Spleen (tissue), 11 donors: ENCODE results near the gene QRFP. TPM values are rescaled to one million over a fixed set of nuclear protein-coding genes. Genes with fewer than 3 reads are reported as not detected.

Experiments
- DNase-seq: peaks from one replicate; pipeline ENCODE4 v3.0.0-alpha.2; 2020
- H3K27ac ChIP-seq, 8 donors: fragments of 200-600 bp; sonication (generic) in 7 of 8; 1 replicate in 4 of 8; 2 replicates in 4 of 8; pipeline versions ENCODE4 v1.5.0 to v1.8.0; 2016 to 2021; ENCODE audit warnings: inconsistent platforms in 4 of 8, mild to moderate bottlenecking in 4 of 8, moderate library complexity in 1 of 8
- H3K27me3 ChIP-seq, 7 donors: fragments of 200-600 bp; sonication (generic) in 6 of 7; replicated peaks in 1 of 7; 1 replicate in 4 of 7; 2 replicates in 3 of 7; pipeline versions ENCODE4 v1.5.0 to v1.8.0; 2016 to 2021; ENCODE audit warnings: inconsistent platforms in 3 of 7, mild to moderate bottlenecking in 1 of 7
- H3K36me3 ChIP-seq, 6 donors: fragments of 200-600 bp; sonication (generic) in 5 of 6; 1 replicate in 4 of 6; 2 replicates in 2 of 6; pipeline versions ENCODE4 v1.5.0 to v1.8.0; 2016 to 2021; ENCODE audit warnings: inconsistent platforms in 2 of 6
- H3K4me1 ChIP-seq, 6 donors: fragments of 200-600 bp; sonication (generic) in 5 of 6; 1 replicate in 3 of 6; 2 replicates in 3 of 6; pipeline versions ENCODE4 v1.5.0 to v1.8.0; 2016 to 2021; ENCODE audit warnings: inconsistent platforms in 3 of 6
- H3K4me3 ChIP-seq, 8 donors: fragments of 200-600 bp; sonication (generic) in 7 of 8; 1 replicate in 4 of 8; 2 replicates in 4 of 8; pipeline versions ENCODE4 v1.5.0 to v1.8.0; 2016 to 2021; ENCODE audit warnings: inconsistent platforms in 4 of 8, mild to moderate bottlenecking in 4 of 8, moderate library complexity in 2 of 8
- H3K9me3 ChIP-seq, 8 donors: fragments of 200-600 bp; sonication (generic) in 7 of 8; 1 replicate in 4 of 8; 2 replicates in 4 of 8; pipeline versions ENCODE4 v1.5.0 to v1.8.0; 2016 to 2021; ENCODE audit warnings: inconsistent platforms in 4 of 8
- POLR2A ChIP-seq, 3 donors: fragments of 450-650 bp; IDR thresholded peaks; one replicate each; pipeline ENCODE4 v1.5.1; 2017; ENCODE audit warnings: antibody characterized with exemption in 3 of 3, mild to moderate bottlenecking in 1 of 3
- POLR2AphosphoS5 ChIP-seq, 3 donors: sonication (generic); formaldehyde crosslinking; IDR thresholded peaks; one replicate each; pipeline ENCODE4 v1.5.1; 2017; ENCODE audit warnings: antibody characterized with exemption in 3 of 3
- WGBS, 5 donors: extraction: QIAGEN DNeasy Blood & Tissue Kit in 3 of 5; methylation state at CpG; one replicate each; pipeline versions ENCODE4 v1.1.5 to v1.1.7; 2013 to 2018; 5-methylcytosine and 5-hydroxymethylcytosine counted together
- intact Hi-C: fragments of 100-400 bp; cut with DNase I; formaldehyde crosslinking; loops from one replicate; pipeline ENCODE4 v1.15.0; 2023; ENCODE audit warnings: low total_unique reads
- polyA plus RNA-seq, 3 donors: library from polyadenylated mRNA; stranded (reverse); fragments of 200-250 nt; gene quantifications; one replicate each; pipeline ENCODE4 v1.2.1, GENCODE V29; 2013
- total RNA-seq, 7 donors: library from RNA; depleted of rRNA in 3 of 7; stranded (reverse); fragments of >200 nt in 3 of 7; fragmentation: NEBNext Ultra II Directional in 4 of 7; extraction: Animal tissue kit (Norgen Biotek cat#: 25700) in 4 of 7; gene quantifications; one replicate each; pipeline versions ENCODE4 v1.1.0 to v1.2.1, GENCODE V29; 2016 to 2021
- TF ChIP-seq, protein P1 (sequence below), 11 experiments: fragments of 200-600 bp in 7 of 11; fragments of 450-650 bp in 4 of 11; sonication (generic) in 4 of 11; IDR thresholded peaks in 8 of 11; conservative IDR thresholded peaks in 3 of 11; 1 replicate in 7 of 11; 2 replicates in 4 of 11; pipeline versions ENCODE4 v1.4.0 to v1.8.0; 2016 to 2021; ENCODE audit warnings: antibody characterized with exemption in 11 of 11, inconsistent platforms in 4 of 11, mild to moderate bottlenecking in 1 of 11
- donor health status: healthy with polysubstance abuse.
- donor health status: DM: no; HTN: no; CAD: no; lungs with moderate emphysema.
- donor health status: DM: no; HTN: no; CAD: no.
- donor health status: Bipolar disorder and iron deficiency.
- donor health status: healthy.
- donor health status: DM: no; HTN: no; CAD: no.
- donor health status: DM: yes; HTN: yes; CAD: no.

The QRFP gene
- total and polyA plus RNA-seq, 10 donors = 0.13 to 0.16 TPM; not detected in 8

DNA sequence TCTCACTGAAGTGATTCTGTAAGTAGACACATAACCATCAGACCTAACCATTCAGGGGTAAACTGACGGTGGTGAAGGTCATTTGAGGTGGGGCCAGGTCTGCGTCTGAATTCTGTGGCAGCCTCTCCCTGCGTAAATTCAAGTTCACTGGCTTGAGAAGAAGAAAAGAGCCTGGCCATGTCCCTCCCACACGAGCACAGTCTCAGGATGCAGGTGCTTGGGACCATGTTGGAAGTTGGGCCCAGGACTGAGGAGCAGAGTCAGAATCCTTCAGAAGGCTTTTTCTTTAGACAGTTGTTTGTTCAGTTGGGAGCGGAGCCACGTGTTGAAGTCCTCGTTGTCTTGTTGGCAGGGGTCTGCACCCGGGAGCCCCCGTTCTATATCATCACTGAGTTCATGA lies 24.1 kb downstream of the QRFP start:
- Histone ChIP-seq H3K27me3 (no peaks in the 10 kb centered on the region), H3K4me3 (no peak overlapping the region), H3K36me3 (peaks cover 6 to 87% (median 56%) of the 10 kb centered on the region in 6 donors), H3K9me3 (no peaks in the 10 kb centered on the region), H3K27ac (no peak overlapping the region), H3K4me1 (peaks cover 0 to 22% (median 9%) of the 10 kb centered on the region in 6 donors)
- intact Hi-C loops = no loop called here
- no peak for DNase-seq
- TF ChIP-seq POLR2AphosphoS5 (IDR thresholded peaks at IDR 0.05) = no peak
- TF ChIP-seq, protein P1, sequence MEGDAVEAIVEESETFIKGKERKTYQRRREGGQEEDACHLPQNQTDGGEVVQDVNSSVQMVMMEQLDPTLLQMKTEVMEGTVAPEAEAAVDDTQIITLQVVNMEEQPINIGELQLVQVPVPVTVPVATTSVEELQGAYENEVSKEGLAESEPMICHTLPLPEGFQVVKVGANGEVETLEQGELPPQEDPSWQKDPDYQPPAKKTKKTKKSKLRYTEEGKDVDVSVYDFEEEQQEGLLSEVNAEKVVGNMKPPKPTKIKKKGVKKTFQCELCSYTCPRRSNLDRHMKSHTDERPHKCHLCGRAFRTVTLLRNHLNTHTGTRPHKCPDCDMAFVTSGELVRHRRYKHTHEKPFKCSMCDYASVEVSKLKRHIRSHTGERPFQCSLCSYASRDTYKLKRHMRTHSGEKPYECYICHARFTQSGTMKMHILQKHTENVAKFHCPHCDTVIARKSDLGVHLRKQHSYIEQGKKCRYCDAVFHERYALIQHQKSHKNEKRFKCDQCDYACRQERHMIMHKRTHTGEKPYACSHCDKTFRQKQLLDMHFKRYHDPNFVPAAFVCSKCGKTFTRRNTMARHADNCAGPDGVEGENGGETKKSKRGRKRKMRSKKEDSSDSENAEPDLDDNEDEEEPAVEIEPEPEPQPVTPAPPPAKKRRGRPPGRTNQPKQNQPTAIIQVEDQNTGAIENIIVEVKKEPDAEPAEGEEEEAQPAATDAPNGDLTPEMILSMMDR (IDR thresholded peaks at IDR 0.05 in 8 of 11, conservative IDR thresholded peaks at IDR 0.05 in 3 of 11) = no peak
- TF ChIP-seq POLR2A (IDR thresholded peaks at IDR 0.05) = no peak
- WGBS, 5 donors = 87 to 98% (median 92%) methylated on average over 9 of the region's 9 CpGs

DNA sequence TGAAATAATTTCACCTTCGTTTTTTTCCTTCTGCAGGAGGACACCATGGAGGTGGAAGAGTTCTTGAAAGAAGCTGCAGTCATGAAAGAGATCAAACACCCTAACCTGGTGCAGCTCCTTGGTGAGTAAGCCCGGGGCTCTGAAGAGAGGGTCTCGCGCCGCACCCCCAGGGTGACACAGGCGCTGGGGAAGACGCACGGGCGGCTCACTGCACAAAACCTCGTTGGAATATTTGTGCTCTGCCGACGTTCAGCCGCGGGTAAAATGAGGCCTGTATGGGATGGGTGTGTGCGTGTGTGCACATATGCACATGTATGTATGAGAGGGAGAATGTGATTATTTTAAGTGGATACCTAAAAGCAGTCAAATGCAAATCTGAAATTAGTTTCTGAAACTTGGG lies 24.5 kb downstream of the QRFP start:
- DNase-seq = peak; percentile 30
- Histone ChIP-seq H3K27me3 (no peaks in the 10 kb centered on the region), H3K9me3 (no peaks in the 10 kb centered on the region), H3K36me3 (peaks cover 6 to 87% (median 53%) of the 10 kb centered on the region in 6 donors), H3K27ac (no peak overlapping the region), H3K4me1 (peaks cover 0 to 22% (median 9%) of the 10 kb centered on the region in 6 donors), H3K4me3 (no peak overlapping the region)
- 93 to 96% (median 94%) methylated on average over 15 of the region's 15 CpGs for WGBS, 5 donors
- intact Hi-C loops = no loop called here
- no peak for TF ChIP-seq POLR2A (IDR thresholded peaks at IDR 0.05)
- TF ChIP-seq POLR2AphosphoS5 (IDR thresholded peaks at IDR 0.05) = no peak
- TF ChIP-seq, protein P1 (IDR thresholded peaks at IDR 0.05 in 8 of 11, conservative IDR thresholded peaks at IDR 0.05 in 3 of 11) = no peak

DNA sequence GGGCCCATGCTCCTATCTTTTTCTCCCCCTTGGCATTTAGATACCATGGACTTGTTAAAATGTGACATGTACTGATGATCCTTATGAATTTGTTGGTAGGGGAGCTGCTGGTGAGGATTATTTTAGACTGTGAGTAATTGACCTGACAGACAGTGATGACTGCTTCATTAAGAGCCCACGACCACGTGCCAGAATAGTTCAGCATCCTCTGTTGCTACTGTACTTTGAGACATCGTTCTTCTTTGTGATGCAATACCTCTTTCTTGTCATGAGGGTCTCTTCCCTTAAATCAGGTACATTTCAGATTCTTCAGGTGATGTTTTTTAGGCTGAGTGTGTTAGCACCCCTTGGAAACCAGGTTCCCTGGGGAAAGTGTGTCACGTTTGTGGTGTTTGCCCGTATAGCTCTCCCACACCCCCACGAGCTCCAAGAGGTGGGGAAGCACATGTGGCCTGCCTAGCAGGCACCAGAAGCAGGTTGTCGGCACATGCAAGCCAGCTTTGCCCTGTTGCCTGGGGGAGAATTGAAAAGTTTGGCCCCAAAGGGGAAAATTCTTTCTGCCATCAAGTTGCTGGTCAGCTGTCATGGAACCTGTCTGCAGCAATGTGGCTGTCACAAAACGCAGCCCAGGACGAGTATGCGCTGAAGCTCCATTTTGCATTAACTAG lies 25.1 kb downstream of the QRFP start:
- Histone ChIP-seq H3K27me3 (no peaks in the 10 kb centered on the region), H3K4me3 (no peak overlapping the region), H3K9me3 (no peaks in the 10 kb centered on the region), H3K27ac (peak overlapping the region in 1 of 8 donors; percentile 14), H3K4me1 (peaks cover 0 to 22% (median 9%) of the 10 kb centered on the region in 6 donors), H3K36me3 (peaks cover 6 to 86% (median 51%) of the 10 kb centered on the region in 6 donors)
- intact Hi-C loops = no loop called here
- TF ChIP-seq, protein P1 (IDR thresholded peaks at IDR 0.05 in 8 of 11, conservative IDR thresholded peaks at IDR 0.05 in 3 of 11) = no peak
- TF ChIP-seq POLR2AphosphoS5 (IDR thresholded peaks at IDR 0.05) = no peak
- TF ChIP-seq POLR2A (IDR thresholded peaks at IDR 0.05) = no peak
- peak; percentile 29 for DNase-seq
- 79 to 84% (median 83%) methylated on average over 10 of the region's 10 CpGs for WGBS, 5 donors

DNA sequence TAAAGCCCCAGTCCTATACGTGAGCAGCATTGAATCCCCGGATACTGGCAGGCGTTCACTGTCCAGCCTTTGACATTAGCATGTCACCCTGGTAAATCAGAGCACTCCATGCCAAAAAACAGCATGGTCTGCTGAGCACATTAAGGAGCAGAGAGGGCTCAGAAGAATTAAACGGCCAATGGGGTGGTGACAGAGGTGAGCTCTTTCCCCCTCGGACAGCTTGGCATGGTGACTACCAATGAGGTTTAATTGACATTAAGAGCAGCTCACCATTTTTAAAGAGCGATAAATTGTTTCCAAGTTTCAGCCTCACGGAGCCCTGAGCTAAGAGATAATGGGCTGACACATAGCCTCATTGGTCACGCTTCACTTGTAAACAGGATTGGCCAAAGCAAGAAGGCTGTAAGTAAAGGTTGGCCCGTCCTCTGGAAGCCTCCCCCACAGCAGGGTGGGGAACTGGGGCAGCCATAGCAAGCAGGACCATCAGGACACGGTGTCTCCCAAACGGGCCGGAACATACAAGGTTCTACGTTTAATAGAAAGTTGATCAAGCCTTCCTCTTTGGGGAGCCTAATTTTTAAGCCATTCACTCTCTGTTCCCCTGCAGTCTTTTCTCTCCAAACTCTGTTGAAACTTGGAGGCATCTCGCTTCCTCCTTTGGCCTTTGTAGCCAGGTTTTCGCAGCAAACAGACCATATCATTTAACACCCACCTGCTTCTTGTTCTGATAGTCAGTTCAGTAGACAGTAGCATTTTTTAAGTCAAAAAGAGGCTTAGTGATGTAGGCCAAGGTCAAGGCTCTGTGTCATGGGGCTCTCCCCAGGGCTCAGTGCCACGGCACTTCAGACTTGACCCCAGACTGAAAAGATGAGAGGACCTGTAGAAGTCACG lies 25.9 kb downstream of the QRFP start:
- H3K9me3 ChIP-seq = no peaks in the 10 kb centered on the region
- no peak overlapping the region for H3K4me3 ChIP-seq
- intact Hi-C loops = no loop called here
- TF ChIP-seq POLR2A (IDR thresholded peaks at IDR 0.05) = no peak
- TF ChIP-seq, protein P1 (IDR thresholded peaks at IDR 0.05 in 8 of 11, conservative IDR thresholded peaks at IDR 0.05 in 3 of 11) = no peak
- TF ChIP-seq POLR2AphosphoS5 (IDR thresholded peaks at IDR 0.05) = no peak
- peak; percentile 43 for DNase-seq
- H3K4me1 ChIP-seq = peaks cover 0 to 24% (median 12%) of the 10 kb centered on the region in 6 donors
- peaks cover 6 to 78% (median 48%) of the 10 kb centered on the region in 6 donors for H3K36me3 ChIP-seq
- no peaks in the 10 kb centered on the region for H3K27me3 ChIP-seq
- peak overlapping the region in 1 of 8 donors; percentile 14 for H3K27ac ChIP-seq
- WGBS, 5 donors = 80 to 88% (median 85%) methylated on average over 17 of the region's 17 CpGs
